Measurements from ENCODE around the gene BRME1.
"Not testable (repeated sequence)": the region's sequence is repeated elsewhere in the genome, so short reads cannot be mapped to it uniquely, and the experiment has no call there.

BRME1 gene

GRCh38 chr19:13869281-13869680 is 36.6 kb downstream of the BRME1 start:
- H3K4me3 ChIP-seq (ENCODE audit: low read depth, low read length), result no peak overlapping the region

- no peak overlapping the region for H3K4me3 ChIP-seq (ENCODE audit: low read depth, low read length)
Measured at GRCh38 chr19:13868663-13869062, 37.3 kb downstream of the BRME1 start.

GRCh38 chr19:13866463-13867046 is 39.4 kb downstream of the BRME1 start:
- no peak overlapping the region for H3K4me3 ChIP-seq (ENCODE audit: low read depth, low read length)

- peak overlapping the region; percentile 37 for H3K4me3 ChIP-seq (ENCODE audit: low read depth, low read length)
Measured at GRCh38 chr19:13865571-13866462, 40.1 kb downstream of the BRME1 start.

- no peak overlapping the region for H3K4me3 ChIP-seq (ENCODE audit: low read depth, low read length)
Measured at GRCh38 chr19:13864667-13865570, 41.0 kb downstream of the BRME1 start.

- H3K4me3 ChIP-seq (ENCODE audit: low read depth, low read length), result no peak overlapping the region
Measured at GRCh38 chr19:13864046-13864666, 41.8 kb downstream of the BRME1 start.

- H3K4me3 ChIP-seq (ENCODE audit: low read depth, low read length), result peak overlapping the region; percentile 27
Measured at GRCh38 chr19:13861714-13862531, 44.0 kb downstream of the BRME1 start.

- H3K4me3 ChIP-seq (ENCODE audit: low read depth, low read length), result no peak overlapping the region
Measured at GRCh38 chr19:13861392-13861713, 44.6 kb downstream of the BRME1 start.

GRCh38 chr19:13860679-13861391 is 45.1 kb downstream of the BRME1 start:
- H3K4me3 ChIP-seq (ENCODE audit: low read depth, low read length), result no peak overlapping the region

GRCh38 chr19:13859361-13859880 is 46.5 kb downstream of the BRME1 start:
- H3K4me3 ChIP-seq (ENCODE audit: low read depth, low read length), result no peak overlapping the region

- no peak overlapping the region for H3K4me3 ChIP-seq (ENCODE audit: low read depth, low read length)
Measured at GRCh38 chr19:13856497-13856896, 49.4 kb downstream of the BRME1 start.

- H3K4me3 ChIP-seq (ENCODE audit: low read depth, low read length), result not testable (repeated sequence)
Measured at GRCh38 chr19:13852171-13852707, 53.7 kb downstream of the BRME1 start.

GRCh38 chr19:13851734-13852114 is 54.2 kb downstream of the BRME1 start:
- H3K4me3 ChIP-seq (ENCODE audit: low read depth, low read length), result not testable (repeated sequence)

- H3K4me3 ChIP-seq (ENCODE audit: low read depth, low read length), result no peak overlapping the region
Measured at GRCh38 chr19:13850910-13851733, 54.8 kb downstream of the BRME1 start.

- H3K4me3 ChIP-seq (ENCODE audit: low read depth, low read length), result no peak overlapping the region
Measured at GRCh38 chr19:13849991-13850909, 55.7 kb downstream of the BRME1 start.

GRCh38 chr19:13848798-13849676 is 56.9 kb downstream of the BRME1 start:
- no peak overlapping the region for H3K4me3 ChIP-seq (ENCODE audit: low read depth, low read length)
